ENCODE data around the gene IL1RAP. TPM values are rescaled to one million over a fixed set of nuclear protein-coding genes. Genes with fewer than 3 reads are reported as not detected.

The IL1RAP gene
- total and polyA plus RNA-seq, 10 donors = 1.1 to 47.4 (median 24.6) TPM

DNA sequence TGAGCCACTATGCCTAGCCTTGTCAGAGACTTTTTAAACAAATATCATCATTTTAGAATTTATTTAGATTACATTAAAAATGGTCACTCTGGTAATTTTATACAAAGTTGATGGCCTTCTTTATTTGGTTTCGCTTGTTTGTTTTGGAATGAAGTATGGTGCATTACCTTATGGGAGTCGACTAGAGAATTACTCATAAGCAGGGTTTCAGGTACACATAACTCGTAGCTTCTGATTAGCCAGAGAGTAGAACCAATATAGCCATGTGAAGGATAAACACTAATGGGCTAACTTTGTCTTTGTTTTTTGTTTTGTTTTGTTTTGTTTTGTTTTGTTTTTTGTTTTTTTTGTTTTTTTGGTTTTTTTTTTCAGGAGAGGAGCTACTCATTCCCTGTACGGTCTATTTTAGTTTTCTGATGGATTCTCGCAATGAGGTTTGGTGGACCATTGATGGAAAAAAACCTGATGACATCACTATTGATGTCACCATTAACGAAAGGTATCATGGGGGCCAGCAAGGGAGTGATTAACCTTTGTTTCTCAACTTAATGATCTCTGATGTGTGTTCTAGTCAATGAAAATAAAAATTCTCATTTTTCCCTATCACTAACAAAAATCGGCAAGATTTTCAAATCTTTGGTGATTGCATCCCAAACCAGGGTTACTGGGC lies 113.2 kb downstream of the IL1RAP start:
- H3K27me3 ChIP-seq (replicated peaks in 1 of 7) = no peaks in the 10 kb centered on the region
- no peak overlapping the region for H3K4me3 ChIP-seq
- no peaks in the 10 kb centered on the region for H3K9me3 ChIP-seq
- TF ChIP-seq POLR2AphosphoS5 (IDR thresholded peaks at IDR 0.05) (no peak), POLR2A (IDR thresholded peaks at IDR 0.05) (no peak)
- TF ChIP-seq, protein P1, sequence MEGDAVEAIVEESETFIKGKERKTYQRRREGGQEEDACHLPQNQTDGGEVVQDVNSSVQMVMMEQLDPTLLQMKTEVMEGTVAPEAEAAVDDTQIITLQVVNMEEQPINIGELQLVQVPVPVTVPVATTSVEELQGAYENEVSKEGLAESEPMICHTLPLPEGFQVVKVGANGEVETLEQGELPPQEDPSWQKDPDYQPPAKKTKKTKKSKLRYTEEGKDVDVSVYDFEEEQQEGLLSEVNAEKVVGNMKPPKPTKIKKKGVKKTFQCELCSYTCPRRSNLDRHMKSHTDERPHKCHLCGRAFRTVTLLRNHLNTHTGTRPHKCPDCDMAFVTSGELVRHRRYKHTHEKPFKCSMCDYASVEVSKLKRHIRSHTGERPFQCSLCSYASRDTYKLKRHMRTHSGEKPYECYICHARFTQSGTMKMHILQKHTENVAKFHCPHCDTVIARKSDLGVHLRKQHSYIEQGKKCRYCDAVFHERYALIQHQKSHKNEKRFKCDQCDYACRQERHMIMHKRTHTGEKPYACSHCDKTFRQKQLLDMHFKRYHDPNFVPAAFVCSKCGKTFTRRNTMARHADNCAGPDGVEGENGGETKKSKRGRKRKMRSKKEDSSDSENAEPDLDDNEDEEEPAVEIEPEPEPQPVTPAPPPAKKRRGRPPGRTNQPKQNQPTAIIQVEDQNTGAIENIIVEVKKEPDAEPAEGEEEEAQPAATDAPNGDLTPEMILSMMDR (IDR thresholded peaks at IDR 0.05 in 8 of 11, conservative IDR thresholded peaks at IDR 0.05 in 3 of 11) = no peak
- peaks cover 0 to 7% (median 0%) of the 10 kb centered on the region in 6 donors for H3K4me1 ChIP-seq
- no peak for DNase-seq
- peaks cover 0 to 50% (median 6%) of the 10 kb centered on the region in 6 donors for H3K36me3 ChIP-seq
- WGBS, 5 donors = 77 to 83% (median 82%) methylated on average over 7 of the region's 7 CpGs
- H3K27ac ChIP-seq = no peak overlapping the region
- intact Hi-C loops (cut with DNase I; ENCODE audit: low total_unique reads) = no loop called here

- DNase-seq = no peak
- no peaks in the 10 kb centered on the region for H3K4me1 ChIP-seq
- 94 to 99% (median 97%) methylated on average over 4 of the region's 4 CpGs for WGBS, 5 donors
- no peaks in the 10 kb centered on the region for H3K27me3 ChIP-seq (replicated peaks in 1 of 7)
- intact Hi-C loops (cut with DNase I; ENCODE audit: low total_unique reads) = no loop called here
- H3K36me3 ChIP-seq = peaks cover 0 to 40% (median 2%) of the 10 kb centered on the region in 6 donors
- H3K9me3 ChIP-seq = no peaks in the 10 kb centered on the region
- no peak overlapping the region for H3K27ac ChIP-seq
- no peak overlapping the region for H3K4me3 ChIP-seq
- TF ChIP-seq, protein P1 (IDR thresholded peaks at IDR 0.05 in 8 of 11, conservative IDR thresholded peaks at IDR 0.05 in 3 of 11) = no peak
- TF ChIP-seq POLR2A (IDR thresholded peaks at IDR 0.05) = no peak
- no peak for TF ChIP-seq POLR2AphosphoS5 (IDR thresholded peaks at IDR 0.05)
Observed at GRCh38 chr3:190629088-190629487, 115.2 kb downstream of the IL1RAP start.

DNA sequence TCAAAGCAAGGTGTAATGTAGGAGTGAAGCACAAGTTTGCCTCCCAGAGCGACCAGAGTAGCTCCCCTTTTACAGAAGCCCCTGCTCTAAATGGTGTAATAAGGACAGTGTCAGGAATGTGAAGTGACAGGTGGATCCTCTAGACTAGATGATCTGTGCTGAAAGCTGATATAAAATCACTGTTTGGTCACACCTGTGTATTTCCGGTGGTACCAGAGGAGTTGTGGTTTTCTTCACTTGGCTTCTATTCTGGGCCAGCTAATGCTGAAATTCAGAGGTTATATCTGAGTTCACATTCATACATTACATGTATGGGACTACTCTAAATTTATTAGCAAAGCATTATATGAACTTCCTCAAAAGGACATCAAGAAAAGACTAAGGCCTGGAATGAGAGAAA lies 117.4 kb downstream of the IL1RAP start:
- peaks cover 0 to 32% (median 2%) of the 10 kb centered on the region in 6 donors for H3K36me3 ChIP-seq
- TF ChIP-seq POLR2AphosphoS5 (IDR thresholded peaks at IDR 0.05) (no peak), POLR2A (IDR thresholded peaks at IDR 0.05) (no peak)
- TF ChIP-seq, protein P1 (IDR thresholded peaks at IDR 0.05 in 8 of 11, conservative IDR thresholded peaks at IDR 0.05 in 3 of 11) = no peak
- WGBS, 5 donors = 67 to 76% (median 69%) methylated on average over 2 of the region's 2 CpGs
- no peak overlapping the region for H3K27ac ChIP-seq
- H3K9me3 ChIP-seq = no peaks in the 10 kb centered on the region
- no peaks in the 10 kb centered on the region for H3K4me1 ChIP-seq
- no peak overlapping the region for H3K4me3 ChIP-seq
- H3K27me3 ChIP-seq (replicated peaks in 1 of 7) = no peaks in the 10 kb centered on the region
- no peak for DNase-seq
- intact Hi-C loops (cut with DNase I; ENCODE audit: low total_unique reads) = no loop called here

GRCh38 chr3:190641564-190641963 lies 127.7 kb downstream of the IL1RAP start:
- Histone ChIP-seq H3K27ac (no peak overlapping the region), H3K9me3 (no peaks in the 10 kb centered on the region), H3K4me3 (no peak overlapping the region), H3K36me3 (peaks cover 0 to 18% (median 0%) of the 10 kb centered on the region in 6 donors), H3K27me3 (replicated peaks in 1 of 7) (no peaks in the 10 kb centered on the region), H3K4me1 (no peaks in the 10 kb centered on the region)
- WGBS, 5 donors = 86 to 97% (median 91%) methylated on average over 3 of the region's 3 CpGs
- TF ChIP-seq POLR2AphosphoS5 (IDR thresholded peaks at IDR 0.05) = no peak
- intact Hi-C loops (cut with DNase I; ENCODE audit: low total_unique reads) = no loop called here
- no peak for DNase-seq

Data from spleen (tissue), 11 donors.